GM21737 (cell line): ENCODE measurements around the gene CPAMD8.

Experiments used
- ATAC-seq: cut with Tn5 transposase; IDR thresholded peaks from one replicate; pipeline ENCODE4 v1.9.1; 2021; ENCODE audit warnings: mild to moderate bottlenecking, moderate library complexity; ENCODE audit not compliant: unreplicated experiment

The CPAMD8 gene

GRCh38 chr19:16922949-16923348 lies 103.7 kb downstream of the CPAMD8 start:
- ATAC-seq = no peak

- no peak for ATAC-seq
These were observed 104.0 kb downstream of the CPAMD8 start for GRCh38 chr19:16922592-16922934.

DNA sequence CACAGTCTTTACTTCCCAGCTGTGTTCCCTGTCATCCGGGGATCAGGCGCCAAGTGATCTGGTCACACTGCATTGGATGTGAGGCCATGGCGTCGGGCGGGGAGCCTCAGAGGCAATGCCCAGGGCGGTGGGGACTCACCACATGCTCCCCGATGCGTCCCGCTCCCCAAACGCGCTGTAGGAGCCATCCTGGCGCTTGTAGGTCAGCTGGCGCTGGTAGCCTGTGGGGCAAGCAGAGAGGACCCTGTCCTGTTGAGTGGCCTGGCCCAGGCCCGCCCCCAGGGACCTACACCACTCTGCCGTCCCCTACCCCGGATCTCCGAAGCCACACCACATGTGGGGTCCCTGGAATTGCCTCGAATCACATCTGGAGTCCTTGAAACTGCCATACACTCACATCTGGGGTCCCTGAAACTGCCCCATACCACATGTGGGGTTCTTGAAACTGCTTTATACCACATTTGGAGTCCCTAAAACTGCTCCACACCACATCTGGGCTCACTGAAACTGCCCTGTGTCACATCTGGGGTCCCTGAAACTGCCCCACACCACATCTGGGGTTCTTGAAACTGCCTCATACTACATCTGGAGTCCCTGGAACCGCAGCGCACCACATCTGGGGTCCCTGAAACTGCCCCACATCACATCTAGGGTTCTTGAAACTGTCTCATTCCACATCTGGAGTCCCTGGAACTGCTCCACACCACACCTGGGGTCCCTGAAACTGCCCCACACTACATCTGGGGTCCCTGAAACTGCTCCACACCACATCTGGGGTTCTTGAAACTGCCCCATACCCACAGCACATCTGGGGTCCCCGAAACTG lies 104.6 kb downstream of the CPAMD8 start:
- no peak for ATAC-seq

DNA sequence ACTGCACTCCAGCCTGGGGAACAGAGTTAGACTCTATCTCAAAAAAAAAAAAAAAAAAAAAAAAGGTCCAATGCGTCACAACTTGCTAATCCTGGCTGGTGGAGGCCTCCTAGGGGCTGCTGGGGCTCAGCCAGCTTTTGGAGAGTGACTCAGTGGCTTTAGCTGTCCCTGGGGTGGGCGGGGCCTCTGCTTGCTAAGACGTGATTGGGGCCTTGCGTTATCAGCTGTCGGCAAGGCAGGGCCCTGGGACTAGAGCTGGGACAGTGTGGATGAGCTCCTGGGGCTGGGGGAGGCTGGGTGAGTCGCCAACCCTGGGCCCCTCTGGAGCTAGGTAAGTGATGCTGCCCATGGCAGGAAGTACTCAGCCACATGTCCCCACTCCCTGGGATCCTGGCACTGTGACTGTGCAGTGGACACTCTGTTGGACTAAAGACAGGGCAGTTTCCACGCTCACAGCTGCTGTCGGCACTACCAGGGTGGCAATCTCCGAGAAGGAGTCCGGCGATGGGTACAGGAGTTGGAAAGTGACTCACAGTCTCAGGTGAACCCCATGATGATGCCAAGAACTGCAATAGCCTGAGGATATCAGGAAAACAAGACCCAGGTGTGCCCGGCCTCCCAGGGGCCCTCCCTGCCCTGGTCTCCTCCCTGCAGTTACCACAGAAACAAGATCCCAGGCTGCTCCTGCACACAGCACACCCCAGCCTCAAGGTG lies 105.6 kb downstream of the CPAMD8 start:
- no peak for ATAC-seq

DNA sequence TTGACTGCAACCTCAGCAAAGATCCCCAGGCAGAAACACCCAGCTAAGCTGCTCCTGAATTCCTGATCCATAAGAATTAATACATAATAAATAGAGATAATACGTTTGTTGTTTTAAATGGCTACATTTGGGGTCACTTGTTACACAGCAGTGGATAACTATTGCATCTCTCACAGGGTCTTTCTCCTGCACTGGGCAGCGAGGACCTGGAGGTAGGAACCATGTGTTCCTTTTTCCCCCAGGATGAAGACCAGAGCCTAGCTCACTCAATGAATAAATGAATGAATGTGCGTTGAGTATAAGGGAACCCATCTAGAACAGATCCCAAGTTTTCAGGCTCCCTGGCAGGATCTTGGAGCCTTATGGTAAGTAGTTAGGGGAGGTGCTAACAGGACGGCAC lies 107.1 kb downstream of the CPAMD8 start:
- no peak for ATAC-seq

DNA sequence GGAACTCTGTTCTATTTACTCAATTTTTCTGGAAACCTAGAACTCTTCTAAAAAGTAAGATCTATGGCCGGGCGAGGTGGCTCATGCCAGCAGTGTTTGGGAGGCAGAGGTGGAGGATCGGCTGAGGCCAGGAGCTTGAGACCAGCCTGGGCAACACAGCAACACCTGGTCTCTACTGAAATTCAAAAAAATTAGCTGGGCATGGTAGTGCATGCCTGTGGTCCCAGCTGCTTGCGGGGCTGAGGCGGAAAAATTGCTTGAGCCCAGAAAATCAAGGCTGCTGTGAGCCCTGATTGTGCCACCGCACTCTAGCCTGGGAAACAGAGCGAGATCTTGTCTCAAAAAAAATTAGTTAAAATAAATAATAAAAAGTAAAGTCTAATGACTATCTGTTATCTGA lies 109.2 kb downstream of the CPAMD8 start:
- no peak for ATAC-seq

- no peak for ATAC-seq
These were observed 110.9 kb downstream of the CPAMD8 start for GRCh38 chr19:16915734-16916133.

- ATAC-seq = no peak
These were observed 111.5 kb downstream of the CPAMD8 start for GRCh38 chr19:16915135-16915534.

GRCh38 chr19:16914421-16914820 lies 112.2 kb downstream of the CPAMD8 start:
- no peak for ATAC-seq

DNA sequence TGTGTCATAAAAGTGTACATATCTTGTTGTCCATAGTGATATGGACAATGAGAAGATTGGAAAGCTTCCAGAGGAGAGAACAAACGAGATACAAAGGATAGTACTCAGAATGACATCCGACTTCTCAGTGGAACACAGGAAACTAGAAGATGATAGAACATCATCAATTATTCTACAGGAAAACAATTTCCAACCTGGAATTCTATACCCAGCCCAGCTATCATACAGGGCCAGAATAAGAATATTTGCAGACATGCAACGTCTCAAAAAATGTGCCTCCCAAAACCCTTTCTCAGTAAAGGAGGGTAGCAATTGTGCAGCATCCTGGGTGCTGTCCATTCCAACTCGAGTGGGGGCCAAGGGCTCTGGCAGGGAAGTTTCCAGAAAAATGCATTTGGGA lies 113.8 kb downstream of the CPAMD8 start:
- no peak for ATAC-seq

- no peak for ATAC-seq
These were observed 115.6 kb downstream of the CPAMD8 start for GRCh38 chr19:16911046-16911445.

DNA sequence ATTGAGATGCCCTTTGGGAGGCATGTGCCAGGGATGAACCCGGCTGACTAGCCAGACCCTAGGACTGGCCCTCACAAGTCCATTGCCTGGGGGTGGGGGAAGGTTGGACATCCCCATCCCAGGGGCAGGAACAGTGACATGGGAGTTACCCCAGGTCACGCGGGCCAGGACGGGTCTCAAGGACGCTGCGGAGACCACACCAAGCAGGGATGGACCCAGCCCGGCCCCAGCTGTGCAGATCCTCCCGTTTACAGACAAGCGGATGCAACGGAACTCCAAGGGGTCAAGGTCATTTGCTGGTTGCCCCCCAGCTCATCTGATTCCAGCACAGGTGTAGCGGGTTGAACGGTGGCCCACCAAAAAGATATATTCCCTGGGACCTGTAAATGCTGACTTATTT lies 117.9 kb downstream of the CPAMD8 start:
- no peak for ATAC-seq

DNA sequence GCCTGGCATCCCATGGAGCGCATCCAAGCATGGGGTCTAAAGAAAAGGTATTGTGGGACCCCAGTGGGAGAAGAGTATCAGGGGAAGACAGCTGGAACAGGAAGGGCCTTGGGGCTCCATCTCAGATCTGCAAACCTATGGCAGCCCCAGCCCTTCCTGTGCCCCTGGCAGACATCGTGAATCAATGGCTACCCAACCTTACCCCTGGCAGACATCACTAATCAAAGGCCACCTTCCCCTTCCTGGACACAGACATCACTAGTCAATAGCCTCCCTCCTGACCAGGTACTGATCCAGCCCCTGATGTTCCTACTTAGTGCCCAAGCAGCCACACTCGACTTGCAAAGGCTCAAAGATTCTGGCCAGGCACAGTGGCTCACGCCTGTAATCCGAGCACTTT lies 122.0 kb downstream of the CPAMD8 start:
- ATAC-seq = no peak

- ATAC-seq = no peak
These were observed 123.3 kb downstream of the CPAMD8 start for GRCh38 chr19:16903347-16903746.

DNA sequence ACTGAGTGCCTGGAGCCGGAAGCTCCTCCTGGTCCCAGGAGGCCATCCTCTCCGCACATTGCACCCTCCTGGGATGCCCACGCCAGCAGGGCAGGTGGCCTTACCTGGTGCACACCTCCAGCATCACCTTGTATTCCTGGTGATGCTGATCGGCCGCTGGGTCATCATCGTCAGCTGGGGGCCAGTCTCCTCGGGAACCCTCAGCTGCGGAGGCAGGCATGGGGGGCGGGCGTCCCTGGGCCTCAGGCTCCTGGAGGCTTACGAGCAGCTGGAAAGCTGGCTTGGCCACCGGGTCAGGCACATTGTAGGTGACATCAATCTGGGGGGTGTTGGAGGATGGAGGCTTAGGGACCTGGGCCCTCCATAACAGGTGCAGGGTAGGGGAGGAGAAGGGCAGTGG lies 124.1 kb downstream of the CPAMD8 start:
- no peak for ATAC-seq

- no peak for ATAC-seq
These were observed 125.0 kb downstream of the CPAMD8 start for GRCh38 chr19:16901491-16902175.

GRCh38 chr19:16899566-16900075 lies 127.0 kb downstream of the CPAMD8 start:
- no peak for ATAC-seq

GRCh38 chr19:16898361-16899015 lies 128.1 kb downstream of the CPAMD8 start:
- no peak for ATAC-seq

DNA sequence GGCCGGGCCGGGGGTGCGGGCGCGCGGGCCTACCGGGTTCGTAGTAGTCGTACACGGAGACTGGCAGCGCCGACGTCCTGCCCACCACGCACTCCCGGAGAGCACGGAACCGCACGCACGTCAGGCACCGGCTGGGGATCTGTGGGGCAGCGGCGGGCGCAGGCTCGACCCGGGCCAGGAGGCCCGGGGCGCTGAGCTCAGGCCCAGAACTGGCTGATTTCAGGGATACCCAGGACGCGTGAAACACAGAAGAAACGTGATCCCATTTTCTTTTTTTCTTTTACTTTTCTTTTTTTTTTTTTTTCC lies 128.8 kb downstream of the CPAMD8 start:
- ATAC-seq = peak; percentile 0

DNA sequence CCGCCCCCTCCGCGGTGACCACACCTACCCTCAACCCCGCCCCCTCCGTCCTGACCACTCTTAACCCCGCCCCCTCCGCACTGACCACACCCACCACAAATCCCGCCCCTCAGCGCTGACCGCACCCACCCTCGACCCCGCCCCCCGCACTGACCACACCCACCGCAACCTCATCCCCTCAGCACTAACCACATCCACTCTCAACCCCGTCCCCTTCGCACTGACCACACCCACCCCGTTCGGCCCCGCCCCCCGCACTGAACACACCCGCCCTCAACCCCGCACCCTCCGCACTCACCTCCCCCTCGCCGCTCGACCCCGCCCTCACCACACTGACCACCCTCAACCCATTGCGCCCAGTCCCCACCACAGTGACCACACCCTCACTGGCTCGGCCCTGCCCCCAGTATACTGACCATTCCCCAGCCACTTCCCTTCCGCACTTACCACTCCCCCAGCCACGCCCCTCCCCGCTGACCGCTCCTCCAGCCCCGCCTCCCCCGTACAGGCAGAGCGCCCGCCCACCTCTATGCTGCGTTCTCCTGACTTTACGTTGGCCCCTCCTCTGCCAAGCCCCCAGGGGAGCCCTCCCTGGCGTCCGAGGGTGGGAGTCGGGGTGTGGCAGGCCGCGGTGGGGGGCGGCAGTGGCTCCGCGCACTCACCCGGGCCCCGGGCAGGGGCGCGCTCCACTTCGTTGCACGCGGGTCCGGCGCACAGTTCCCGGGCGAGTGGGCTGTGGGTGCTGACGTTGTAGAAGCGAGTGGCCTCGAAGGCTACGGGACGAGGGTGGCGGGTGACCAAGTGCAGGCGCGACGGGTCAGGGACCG lies 129.4 kb downstream of the CPAMD8 start:
- peak; percentile 38 for ATAC-seq
